GM19025 (cell line): Measurements from ENCODE around the gene SLC8A3.

Experiments
- ATAC-seq: cut with Tn5 transposase; IDR thresholded peaks from one replicate; pipeline ENCODE4 v1.9.1; 2021; ENCODE audit warnings: mild to moderate bottlenecking, low read depth, moderate library complexity; ENCODE audit not compliant: unreplicated experiment

The SLC8A3 gene

DNA sequence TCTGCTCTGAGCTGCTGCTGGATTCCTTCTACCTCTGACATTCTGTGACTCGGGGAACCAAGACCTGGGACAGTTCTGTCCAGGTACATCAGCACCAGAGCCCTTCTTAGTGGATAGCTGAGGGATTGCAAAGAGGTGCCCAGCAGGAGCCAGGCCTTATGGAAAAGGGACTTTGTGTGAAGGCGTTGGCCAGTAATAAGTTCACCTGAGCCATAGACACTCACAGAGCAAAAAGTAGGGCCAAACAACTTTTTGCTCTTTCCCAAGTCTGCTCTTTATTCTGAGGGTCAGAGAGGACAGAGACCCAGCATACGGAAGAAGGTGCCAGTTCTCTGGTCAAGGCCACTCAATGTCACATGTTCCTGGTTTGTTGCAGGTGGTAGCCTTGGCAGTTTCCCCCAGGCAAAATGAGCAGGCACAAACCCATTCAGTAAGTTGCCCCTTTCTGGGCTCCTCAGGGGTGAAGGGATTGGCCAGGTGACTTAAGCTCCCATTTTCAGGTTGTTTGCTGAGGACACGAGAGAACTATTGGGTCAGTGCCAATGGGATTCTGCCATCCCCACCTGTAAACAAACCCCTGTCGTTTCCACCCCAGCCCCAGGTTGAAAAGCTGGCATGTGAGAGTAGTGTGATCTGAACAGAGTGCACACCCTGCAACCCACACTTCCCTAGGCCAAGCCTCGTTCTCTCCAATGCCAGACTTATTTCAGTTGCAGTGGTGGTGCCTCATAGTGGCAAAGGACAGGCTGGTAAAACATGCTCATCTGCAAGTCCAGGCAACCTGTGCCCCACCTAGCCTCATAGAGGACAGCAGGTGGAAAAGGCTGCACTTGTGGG is 159.2 kb downstream of the SLC8A3 start:
- ATAC-seq = no peak

DNA sequence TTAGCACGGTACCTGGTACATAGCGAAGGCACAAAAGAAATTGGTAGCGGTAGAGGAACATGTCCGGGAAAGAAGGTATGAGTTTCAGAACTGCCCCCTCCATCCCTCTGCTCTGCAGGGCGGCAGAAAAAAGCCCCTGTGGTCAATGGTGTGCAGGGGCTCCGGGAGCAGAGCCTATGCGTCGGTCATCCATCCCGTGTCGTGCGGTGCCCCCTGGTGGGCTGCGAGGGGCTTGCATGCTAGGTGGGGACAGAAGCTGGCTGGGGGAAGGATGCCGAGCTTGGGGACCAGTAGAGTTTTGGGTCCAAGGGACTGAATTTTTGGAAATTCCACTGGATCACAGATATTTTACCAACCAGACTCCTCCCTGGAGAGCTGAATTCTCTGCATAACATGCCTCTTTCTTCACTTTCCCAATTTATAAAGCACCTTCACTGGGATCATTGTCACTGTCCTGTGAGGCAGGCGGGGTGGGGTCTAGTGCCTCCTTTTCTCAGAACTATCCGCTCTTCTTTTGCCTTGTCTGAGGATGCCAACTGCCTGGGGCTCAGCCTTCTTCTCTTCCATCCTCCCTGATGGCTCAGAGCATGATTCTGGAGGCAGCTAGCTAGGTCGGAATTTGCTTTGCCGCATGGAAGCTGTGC is 160.8 kb downstream of the SLC8A3 start:
- ATAC-seq = no peak

DNA sequence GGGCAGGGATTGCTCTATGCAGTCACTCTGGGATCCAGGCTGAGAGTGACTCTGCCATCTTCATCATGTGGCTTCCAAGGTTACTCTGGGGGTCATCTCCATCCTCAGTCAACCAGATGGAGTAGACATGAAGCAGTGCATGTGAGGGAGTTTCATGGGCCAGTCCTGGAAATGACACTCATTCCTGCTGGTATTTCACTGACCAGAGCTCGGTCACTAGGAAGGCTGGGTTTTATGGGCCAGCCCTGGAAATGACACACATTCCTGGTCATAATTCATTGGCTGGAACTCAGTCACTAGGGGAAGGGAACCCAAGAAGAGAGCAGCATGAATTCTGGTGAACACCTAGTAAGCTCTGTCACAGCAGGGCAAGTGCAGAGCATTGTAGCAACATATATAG is 164.9 kb downstream of the SLC8A3 start:
- no peak for ATAC-seq

DNA sequence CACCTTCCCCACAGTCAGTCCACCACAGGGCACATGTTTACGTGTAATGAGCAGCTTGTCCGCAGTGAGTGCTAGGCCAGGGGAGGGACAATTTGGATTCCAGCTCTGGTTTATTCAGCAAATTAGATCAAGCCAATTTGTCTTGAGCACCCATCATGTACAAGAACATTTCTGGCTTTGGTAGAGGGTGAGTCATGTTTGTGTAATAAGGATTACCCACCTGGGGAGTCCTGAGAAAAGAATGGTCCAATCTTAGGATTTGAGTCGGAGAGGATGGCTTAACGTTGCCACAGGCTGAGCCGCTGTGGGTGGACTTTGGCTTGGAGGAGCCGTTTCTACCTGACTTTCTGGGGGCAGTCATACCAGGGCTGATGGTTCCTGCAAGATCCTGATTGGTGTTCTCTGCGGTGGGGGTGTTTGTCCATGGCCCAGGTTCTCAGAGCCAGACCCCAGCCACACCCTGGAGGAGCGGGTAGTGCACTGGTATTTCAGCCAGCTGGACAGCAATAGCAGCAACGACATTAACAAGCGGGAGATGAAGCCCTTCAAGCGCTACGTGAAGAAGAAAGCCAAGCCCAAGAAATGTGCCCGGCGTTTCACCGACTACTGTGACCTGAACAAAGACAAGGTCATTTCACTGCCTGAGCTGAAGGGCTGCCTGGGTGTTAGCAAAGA is 165.8 kb downstream of the SLC8A3 start:
- no peak for ATAC-seq

DNA sequence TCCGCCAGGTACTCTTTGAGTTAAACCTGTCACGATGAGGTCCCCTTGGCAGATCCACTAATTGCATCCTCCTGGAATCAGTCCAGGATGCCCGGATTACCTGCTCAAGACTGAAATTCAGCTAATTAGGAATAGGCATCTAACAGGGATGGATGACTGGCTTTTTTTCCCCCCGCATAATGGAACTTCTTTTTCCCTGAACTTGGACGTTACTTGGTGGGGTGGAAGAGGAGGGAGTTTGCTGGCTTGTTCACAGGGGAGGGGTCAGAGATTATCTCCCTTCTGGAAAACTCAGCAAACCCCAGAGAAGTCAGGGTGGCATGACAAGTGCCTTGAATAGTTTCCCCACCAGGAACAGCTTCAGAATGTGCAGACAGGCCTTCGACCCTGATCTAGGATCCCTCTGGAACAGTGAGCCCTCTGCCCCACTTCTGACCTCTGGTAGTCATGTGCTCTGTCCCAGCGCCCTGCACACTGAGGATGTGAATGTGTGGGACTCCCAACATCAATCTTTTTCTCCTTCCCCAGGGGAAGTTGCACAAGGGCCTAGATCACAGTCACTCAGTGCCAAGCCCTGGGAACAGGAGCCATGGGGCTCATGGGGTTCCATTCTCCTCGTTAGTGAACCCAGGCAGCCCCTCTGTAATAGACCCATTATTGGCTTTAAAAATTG is 167.1 kb downstream of the SLC8A3 start:
- no peak for ATAC-seq

DNA sequence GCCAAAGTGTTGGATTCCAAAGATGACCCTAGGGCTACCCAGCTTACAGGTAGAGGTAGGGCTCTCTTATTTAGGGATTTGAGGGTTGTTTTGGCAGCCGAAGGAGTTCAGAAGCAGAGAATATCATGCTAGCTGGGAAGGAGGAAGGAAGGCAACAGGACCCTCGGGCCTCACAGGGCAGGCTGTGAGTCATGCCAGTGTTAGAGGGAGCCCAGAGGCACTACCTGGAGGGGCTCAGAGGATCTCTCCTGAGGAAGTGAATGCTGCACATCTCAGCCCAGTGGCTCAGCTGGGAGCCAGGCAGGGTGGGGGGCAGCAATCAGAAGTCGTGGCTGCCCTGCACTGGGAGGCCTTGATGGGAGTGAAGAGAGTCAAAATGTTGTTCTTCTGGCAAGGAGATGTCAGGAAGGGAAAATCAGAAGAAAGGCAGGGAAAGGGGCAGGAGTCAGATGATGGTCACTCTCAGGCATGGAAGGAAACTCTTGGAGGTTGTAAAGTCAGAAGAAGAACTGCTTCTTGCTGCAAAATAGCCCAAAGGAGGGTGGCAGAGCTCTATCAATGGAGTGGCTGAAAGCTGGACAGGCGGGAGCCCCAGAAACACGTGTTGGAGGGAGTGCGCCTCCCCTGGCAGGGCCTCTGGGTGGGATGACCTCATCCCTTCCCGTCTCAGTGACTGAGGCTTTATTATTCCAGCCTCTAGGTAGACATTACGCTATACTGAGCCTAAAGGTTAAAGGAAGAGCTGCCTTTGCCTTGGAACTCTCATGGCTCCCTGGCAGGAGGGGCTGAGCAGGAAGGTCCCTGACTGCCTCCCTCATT is 168.2 kb downstream of the SLC8A3 start:
- ATAC-seq = no peak

DNA sequence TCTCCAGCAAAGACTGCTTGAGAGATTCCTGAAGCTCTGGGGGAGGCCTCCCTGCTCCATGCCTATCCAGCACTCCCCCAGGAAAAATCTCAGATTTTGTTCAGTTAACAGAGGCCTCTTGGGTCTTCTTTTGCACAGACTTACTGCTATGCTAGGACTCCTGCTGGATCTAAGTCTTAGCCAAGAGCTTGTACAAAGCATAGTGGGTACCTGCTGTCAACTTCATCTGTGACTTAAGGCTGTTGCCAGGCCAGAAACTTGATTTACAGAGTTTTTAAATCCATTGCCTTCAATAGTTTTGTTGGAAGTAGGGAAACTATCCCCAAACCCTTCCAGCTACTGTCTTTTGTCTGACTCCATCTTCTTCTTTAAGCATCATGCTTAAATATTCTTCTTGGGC is 169.1 kb downstream of the SLC8A3 start:
- no peak for ATAC-seq

DNA sequence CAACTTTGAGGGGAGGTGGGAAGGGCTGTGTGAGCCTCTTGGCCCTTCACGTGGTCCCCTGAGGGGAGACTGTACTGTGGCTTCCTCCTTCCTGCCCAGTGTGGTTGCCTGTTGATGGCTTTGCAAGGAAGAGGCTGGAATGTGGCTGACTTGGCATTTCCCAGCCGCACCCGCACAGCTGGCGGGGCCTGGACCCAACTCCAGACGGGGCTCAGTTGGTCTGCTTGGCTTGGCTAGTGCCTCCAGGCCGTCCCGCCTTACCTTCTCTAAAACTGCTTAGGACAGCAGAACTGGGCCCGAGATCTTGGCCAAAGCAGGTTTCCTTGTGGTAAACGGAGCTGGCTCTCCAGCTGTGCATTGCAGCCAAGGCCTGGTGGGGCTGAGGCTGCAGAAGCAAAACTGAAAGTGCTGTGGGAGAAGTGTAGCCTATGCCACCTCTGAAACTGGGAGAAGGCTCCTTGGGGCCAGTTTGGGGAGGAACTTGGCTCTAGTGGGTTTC is 170.0 kb downstream of the SLC8A3 start:
- no peak for ATAC-seq

DNA sequence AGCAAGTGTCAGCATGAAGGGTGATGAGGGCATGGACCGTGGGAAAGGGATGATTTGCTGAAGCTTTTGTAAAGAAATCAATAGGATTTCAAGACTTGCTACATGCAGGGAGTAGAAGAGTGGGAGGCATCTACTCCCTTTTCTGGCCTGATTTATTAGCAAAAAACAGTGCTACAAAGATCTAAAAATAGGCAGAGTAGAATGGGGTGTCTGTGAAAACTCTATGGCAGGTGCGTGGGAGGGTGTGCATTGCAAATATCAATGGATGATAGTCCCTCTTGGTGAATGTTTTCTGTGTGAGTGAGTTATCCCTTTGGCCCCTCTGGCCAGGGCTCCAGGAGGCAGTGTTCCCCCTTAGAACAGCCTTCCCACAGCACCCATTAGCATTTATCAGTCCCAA is 170.5 kb downstream of the SLC8A3 start:
- no peak for ATAC-seq

DNA sequence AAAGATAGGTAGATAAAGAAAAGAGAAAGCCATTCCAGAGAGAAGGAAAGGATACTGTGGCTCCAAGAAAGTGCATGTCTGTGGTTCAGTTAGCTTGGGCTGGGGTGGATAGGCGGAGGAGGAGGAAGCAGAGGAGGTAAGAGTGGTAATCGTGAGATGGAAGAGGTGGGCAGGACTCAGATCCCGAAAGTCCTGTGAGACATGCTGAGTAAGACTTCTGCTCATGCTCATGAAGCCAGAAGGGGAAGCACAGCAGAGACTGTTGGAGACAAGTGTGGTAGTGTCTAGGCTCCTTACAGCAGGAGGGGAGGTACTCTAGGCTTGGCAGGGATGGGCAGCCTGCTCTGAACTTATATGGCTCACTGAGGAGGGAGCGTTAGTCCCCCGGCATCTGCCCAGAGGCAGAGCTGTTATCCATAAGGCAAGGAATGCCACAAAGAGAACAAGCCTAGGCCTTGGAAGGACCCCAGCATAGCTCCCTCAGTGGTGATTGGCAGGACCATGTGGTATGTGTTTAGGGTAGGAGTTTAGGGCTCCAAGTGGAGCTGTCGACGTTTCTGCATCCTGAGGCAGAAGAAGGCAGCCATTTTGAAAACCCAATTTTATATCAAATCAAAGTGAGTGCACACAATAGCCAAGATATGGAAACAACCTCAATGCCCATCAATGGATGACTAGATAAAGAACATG is 174.2 kb downstream of the SLC8A3 start:
- ATAC-seq = no peak

DNA sequence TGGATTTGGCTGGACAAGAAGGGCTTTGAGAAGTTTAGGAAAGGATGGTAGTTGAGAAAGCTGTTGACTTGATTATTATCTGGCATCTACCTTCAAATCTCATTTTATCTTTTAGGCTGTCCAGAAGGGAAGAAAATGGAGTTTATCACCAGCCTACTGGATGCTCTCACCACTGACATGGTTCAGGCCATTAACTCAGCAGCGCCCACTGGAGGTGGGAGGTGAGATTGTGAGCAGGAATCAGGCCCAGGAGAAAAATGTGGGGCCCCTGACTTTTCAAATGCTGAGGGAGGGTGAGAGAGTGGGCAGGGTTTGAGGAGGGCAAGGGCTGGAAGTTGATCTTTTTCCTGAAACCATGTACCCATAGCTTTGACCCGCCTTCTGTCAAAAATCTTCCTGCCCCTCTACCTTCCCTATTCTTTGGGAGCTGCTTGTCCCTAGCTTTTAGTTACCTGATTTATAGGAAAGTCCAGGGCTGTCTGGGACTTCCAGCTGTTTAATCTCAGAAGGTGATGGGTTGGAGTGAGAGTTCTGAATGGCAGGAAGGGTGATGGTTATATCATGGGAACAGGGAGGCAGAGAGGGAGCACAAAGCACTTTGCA is 175.4 kb downstream of the SLC8A3 start:
- ATAC-seq = no peak

DNA sequence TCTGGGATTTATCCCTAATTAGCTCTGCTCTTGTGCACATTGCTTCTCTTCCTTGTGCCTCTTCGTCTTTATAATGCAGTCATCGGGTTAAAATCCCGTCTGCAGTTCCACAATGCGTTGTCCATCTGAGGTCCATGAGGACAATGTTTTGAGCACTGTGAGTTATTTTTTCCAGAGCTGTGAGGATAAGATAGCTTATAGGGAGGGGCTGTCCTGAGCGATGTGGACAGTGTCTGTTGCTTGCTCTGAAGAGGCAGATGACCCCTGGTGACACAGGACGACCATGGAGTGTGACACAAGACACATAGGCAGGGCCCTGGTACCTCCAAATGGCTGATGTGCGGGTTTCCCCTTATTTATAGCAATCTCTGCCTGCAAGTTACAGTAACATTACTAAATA is 177.0 kb downstream of the SLC8A3 start:
- no peak for ATAC-seq

DNA sequence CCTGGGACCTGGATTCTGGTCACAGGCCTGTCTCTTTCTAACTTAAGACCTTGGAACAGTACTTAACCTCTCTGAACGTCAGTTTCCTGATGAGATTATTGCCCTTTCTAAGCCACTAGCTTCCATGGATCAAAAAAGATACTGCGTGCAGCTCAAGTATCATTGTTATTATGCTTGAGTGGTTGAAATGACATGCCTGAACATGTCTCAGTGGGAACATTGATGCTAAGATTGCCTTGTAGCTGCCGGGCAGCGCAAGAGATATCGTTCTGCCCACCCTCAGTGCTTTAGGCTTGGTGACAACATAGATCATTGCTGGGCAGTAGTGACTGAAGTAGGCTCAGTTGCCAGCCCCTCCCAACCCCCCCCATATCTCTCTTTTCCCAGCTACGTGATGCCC is 177.7 kb downstream of the SLC8A3 start:
- ATAC-seq = no peak

DNA sequence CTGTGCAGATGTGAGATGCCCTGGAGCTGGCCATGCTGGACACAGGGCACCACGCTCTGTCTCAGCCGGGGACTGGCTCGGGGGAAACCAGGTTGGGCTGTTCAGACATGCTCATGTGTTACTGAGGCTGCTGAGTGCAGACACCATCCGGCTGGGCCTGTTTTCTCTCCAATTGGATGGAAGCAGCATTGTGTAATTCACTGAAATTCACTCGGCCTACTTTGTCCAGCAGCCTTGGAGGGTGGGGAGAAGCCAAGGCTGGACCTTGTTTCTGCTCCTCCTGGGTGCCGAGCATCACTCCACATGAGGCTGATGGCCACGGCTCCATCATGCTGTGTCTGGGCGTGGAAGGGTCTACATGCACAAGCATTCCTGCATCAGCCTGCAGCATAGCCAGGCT is 178.8 kb downstream of the SLC8A3 start:
- no peak for ATAC-seq

DNA sequence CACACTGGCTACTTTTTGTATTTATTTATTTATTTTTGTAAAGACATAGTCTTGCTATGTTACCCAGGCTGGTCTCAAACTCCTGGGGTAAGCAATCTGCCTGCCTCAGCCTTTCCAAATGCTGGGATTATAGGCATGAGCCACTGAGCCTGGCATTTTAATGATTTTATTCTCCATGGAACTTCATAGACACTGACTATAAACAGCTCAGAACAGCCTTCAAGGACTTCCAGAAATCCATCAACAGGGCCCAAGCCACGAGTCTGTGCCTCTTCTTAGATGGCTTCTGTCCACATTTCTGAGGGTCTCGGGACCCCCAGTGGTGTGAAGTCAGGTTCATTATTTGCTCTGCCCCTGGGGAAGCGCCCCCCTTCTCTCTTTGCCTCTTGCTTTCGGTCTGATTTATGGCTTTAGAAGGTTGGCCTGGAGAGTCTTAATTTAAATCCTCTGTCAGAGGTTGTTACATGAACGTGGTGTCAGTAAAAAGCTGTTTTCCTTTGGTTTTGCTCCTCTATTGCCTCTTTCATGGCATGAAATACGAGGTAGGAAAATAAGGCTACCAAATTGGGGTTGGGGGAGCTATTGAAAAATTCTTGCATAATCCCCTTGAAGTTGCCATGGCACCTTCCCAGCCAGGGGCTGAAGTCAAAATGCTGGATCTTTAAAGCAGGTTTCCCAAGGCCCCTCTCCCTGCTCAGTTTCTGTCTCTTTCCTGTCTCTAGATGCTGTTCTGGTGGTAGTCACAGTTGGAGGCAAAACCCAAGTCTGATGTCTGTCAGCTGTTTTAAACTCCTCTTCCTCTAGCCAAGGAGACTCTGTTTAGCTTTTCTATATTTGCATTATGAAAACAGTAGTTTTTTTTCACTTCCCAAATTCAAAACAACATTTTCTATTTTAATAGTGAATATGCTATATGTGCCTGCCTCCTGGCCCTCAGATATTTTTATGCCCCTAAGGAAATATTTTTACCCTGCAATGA is 180.2 kb downstream of the SLC8A3 start:
- no peak for ATAC-seq

DNA sequence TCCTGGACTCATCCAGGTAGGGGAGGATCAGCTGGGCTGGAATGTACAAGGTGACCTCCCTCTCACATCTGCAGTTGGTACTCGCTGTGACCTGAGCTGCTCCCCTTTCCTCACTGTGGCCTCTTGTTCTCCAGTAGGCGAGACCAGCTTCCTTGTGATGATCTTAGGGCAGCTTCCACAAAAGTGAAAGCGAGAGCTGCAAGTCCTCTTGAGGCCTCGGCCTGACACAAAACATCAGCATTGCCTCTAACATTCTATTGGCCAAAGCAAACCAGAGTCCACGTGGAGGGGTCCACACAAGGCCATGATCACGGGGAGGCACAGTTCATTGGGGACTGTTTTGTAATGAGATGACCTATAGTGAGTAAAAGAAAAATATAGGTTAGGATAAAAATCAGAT is 182.1 kb downstream of the SLC8A3 start:
- no peak for ATAC-seq

DNA sequence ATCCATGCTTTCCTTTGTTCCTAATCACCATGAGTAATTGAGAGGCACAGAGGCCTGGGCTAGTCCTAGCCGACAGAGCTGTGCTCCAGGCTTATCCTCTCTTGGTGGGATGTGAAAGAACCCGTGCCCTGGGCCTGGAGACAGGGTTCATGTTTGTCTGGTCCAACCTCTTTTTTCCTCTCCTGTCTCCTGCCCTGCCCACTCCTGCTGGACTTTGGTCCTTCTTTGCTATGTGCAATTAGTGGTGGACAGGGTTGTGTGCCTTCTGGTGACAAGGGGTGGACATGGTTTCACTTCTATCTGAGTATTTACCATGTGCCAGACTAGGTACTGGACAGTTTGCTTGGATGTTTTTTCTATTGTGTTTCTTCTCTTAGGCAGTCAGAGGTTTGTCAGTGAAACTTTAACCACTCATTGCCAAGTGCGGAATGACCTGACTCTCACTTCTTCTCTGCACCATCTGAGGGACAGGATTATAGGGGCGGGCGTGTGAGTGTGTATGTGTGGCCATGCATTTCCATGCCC is 183.4 kb downstream of the SLC8A3 start:
- ATAC-seq = no peak

DNA sequence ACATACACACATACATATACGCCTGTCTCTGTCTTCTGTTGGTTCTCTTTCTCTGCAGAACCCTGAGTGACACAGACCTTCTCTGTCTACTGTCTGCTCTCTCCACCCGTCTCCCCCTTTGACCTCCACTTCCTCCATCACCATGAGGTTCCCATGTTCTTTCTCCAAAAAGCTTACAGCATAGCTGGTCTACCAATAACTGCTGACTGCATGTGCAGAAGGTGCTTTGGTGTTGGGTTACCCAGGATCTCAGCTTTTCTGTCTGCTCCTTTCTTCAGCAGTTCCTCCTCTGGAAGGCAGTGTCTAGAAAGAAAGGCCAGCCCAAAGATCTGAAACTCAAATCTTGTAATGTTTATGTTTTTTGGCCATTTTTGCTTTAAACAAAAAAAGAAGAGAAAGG is 184.0 kb downstream of the SLC8A3 start:
- no peak for ATAC-seq
